BJ (cell line): ENCODE data around the gene GREM2. TPM values are rescaled to one million over a fixed set of nuclear protein-coding genes. Genes with fewer than 3 reads are reported as not detected.

Source experiments
- CTCF ChIA-PET: fragments of 350-600 bp; formaldehyde crosslinking; extraction: SDS; loops from one replicate; lab custom pipeline; 2021; ENCODE audit warnings: antibody characterized with exemption, inconsistent platforms; lab: Yijun Ruan, JAX
- POLR2A ChIA-PET: fragments of 300-600 bp; sonication (Branson Sonifier 250); formaldehyde crosslinking; extraction: SDS; loops from one replicate; lab custom pipeline; 2021; ENCODE audit warnings: antibody characterized with exemption; lab: Charles Lee
- DNase-seq: peaks from one replicate; pipeline ENCODE4 v3.0.0-alpha.2; 2011; ENCODE audit warnings: low read depth
- H3K27me3 ChIP-seq: 2 replicates; pipeline ENCODE4 v1.6.0; 2011; ENCODE audit warnings: low read length; ENCODE audit not compliant: control insufficient read depth, insufficient read depth
- H3K36me3 ChIP-seq: 2 replicates; pipeline ENCODE4 v1.5.1; 2011; ENCODE audit warnings: low read length; ENCODE audit not compliant: control insufficient read depth, insufficient read depth
- H3K4me3 ChIP-seq: 2 replicates; pipeline ENCODE4 v1.5.1; 2011; ENCODE audit warnings: low read depth, mild to moderate bottlenecking, control low read depth, low read length
- polyA plus RNA-seq: library from polyadenylated mRNA; depleted of rRNA; stranded (reverse); fragments of >200 nt; gene quantifications from 2 replicates; pipeline ENCODE4 v1.2.3, GENCODE V29; 2011
- TF ChIP-seq, protein P1 (sequence below): IDR thresholded peaks from 2 replicates; pipeline ENCODE4 v1.5.1; 2011; ENCODE audit warnings: low read depth, mild to moderate bottlenecking, control low read depth, inconsistent platforms, low read length, moderate library complexity; ENCODE audit not compliant: insufficient read depth

GREM2 gene
- polyA plus RNA-seq, 1 experiment: 5.6 TPM

- no peak overlapping the region for H3K4me3 ChIP-seq
- H3K36me3 ChIP-seq: no peaks in the 10 kb centered on the region
- DNase-seq: no peak
- ChIA-PET CTCF (interaction anchor here (1.3 kb wide), 1 partner anchor 92 kb away, joined by 3 read pairs; no protein-coding TSS in a partner anchor), POLR2A (no interaction called here)
- TF ChIP-seq, protein P1, sequence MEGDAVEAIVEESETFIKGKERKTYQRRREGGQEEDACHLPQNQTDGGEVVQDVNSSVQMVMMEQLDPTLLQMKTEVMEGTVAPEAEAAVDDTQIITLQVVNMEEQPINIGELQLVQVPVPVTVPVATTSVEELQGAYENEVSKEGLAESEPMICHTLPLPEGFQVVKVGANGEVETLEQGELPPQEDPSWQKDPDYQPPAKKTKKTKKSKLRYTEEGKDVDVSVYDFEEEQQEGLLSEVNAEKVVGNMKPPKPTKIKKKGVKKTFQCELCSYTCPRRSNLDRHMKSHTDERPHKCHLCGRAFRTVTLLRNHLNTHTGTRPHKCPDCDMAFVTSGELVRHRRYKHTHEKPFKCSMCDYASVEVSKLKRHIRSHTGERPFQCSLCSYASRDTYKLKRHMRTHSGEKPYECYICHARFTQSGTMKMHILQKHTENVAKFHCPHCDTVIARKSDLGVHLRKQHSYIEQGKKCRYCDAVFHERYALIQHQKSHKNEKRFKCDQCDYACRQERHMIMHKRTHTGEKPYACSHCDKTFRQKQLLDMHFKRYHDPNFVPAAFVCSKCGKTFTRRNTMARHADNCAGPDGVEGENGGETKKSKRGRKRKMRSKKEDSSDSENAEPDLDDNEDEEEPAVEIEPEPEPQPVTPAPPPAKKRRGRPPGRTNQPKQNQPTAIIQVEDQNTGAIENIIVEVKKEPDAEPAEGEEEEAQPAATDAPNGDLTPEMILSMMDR: no peak
- no peaks in the 10 kb centered on the region for H3K27me3 ChIP-seq
Observed at GRCh38 chr1:240599830-240600229, 12.1 kb downstream of the GREM2 start.

GRCh38 chr1:240599299-240599698 lies 12.7 kb downstream of the GREM2 start:
- ChIA-PET CTCF (interaction anchor here (1.3 kb wide), 1 partner anchor 92 kb away, joined by 3 read pairs; no protein-coding TSS in a partner anchor), POLR2A (no interaction called here)
- H3K27me3 ChIP-seq: no peaks in the 10 kb centered on the region
- no peaks in the 10 kb centered on the region for H3K36me3 ChIP-seq
- DNase-seq: no peak
- H3K4me3 ChIP-seq: no peak overlapping the region
- TF ChIP-seq, protein P1: no peak

DNA sequence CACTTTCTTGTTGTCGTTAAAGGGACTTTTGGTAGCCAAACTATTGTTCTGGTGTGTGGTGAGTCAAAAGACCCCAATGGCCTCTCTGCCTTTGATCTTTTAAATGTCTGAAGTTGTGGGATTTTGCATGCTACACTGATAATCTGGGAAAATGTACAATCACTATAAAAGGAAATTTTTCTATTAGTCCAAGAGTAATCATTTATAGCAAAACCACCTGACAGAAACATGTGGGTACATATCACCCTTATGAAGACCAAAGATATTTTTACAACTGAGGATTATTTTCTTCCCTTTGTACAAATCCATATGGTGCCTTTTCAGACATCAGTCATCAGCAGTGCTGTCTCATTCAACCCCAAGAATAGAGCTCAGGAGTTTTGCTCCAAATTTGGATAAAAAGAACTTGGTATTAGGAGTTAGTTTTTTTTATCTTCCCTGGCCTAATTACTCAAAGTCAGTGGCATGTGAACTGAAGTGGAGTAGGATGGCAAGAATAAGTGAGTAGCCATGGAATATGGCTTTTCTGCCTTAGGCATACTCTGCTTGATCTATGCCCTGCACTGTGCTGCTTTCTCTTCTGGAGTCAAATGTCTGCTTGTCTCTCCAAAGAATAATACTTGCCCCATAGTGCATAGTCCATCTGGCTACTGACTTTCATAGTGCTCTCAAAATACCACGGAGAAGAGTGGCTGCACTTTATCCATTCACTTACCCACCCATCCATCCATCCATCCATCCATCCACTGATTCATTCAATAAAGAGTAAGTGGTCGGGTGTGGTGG lies 13.5 kb downstream of the GREM2 start:
- ChIA-PET CTCF (interaction anchor here (0.8 to 1.4 kb wide), 3 partner anchors 10 to 407 kb away, joined by 3 read pairs; no protein-coding TSS in a partner anchor), POLR2A (no interaction called here)
- H3K4me3 ChIP-seq: no peak overlapping the region
- H3K36me3 ChIP-seq: no peaks in the 10 kb centered on the region
- no peaks in the 10 kb centered on the region for H3K27me3 ChIP-seq
- TF ChIP-seq, protein P1: no peak
- no peak for DNase-seq

DNA sequence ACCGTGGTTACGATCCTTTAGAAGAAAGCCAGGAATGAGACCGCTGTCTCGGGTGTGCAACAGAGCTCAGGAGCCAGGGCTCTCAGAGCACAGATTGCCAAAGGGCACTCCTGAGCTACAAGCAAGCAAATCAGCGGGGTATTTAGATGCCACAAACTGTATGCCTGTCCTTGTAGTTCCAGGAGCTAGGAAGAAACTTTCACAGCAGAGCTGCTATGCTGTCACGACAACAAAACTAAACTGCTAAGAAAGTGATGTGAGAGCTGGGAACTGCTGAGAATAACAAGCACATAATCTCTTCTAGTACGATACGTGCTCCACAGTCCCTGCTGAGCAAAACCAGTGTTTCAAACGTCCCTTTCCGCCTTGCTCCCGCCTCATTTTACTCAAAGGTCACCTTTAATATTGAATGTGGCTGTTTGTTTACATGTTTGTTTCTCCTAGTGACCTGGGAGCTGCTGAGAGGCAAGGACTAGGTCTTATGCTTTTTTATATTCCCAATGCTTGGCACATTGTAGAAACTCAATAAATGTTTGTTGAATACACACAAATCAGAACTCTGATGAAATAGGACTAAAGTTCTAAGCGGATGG lies 14.7 kb downstream of the GREM2 start:
- POLR2A ChIA-PET: no interaction called here
- TF ChIP-seq, protein P1: no peak
- CTCF ChIA-PET: interaction anchor here (0.8 to 1.4 kb wide), 4 partner anchors 9 to 406 kb away, joined by 3 read pairs; no protein-coding TSS in a partner anchor
- no peaks in the 10 kb centered on the region for H3K36me3 ChIP-seq
- H3K4me3 ChIP-seq: no peak overlapping the region
- DNase-seq: no peak
- no peaks in the 10 kb centered on the region for H3K27me3 ChIP-seq

DNA sequence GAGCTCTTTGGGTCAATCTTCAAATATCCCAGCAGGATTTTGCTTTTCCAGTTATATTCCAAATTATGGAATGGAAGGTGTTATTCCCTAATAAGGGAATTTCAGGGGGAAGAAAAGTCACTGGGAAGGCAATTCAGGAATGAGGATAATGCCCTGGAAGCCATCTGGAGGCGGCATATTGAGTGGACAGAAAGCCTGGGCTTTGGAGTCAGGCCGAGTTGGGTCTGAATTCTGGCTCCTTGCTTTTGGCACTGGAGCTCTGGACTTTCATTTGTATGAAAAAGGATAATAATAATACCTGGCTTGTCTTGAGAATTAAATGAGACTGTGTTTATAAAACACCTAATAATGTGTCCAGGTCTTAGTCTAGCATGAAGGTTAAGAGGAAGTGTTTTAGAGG lies 16.5 kb downstream of the GREM2 start:
- TF ChIP-seq, protein P1: no peak
- POLR2A ChIA-PET: no interaction called here
- Histone ChIP-seq H3K4me3 (no peak overlapping the region), H3K36me3 (no peaks in the 10 kb centered on the region), H3K27me3 (no peaks in the 10 kb centered on the region)
- DNase-seq: no peak
- CTCF ChIA-PET: interaction anchor here (0.7 kb wide), 1 partner anchor 595 kb away, joined by 3 read pairs; no protein-coding TSS in a partner anchor
